Activated CD4-positive, alpha-beta memory T cell treated with anti-CD3 and anti-CD28 coated beads for 36 hours (primary cell): Measurements from ENCODE around the gene SNTB2. TPM values are rescaled to one million over a fixed set of nuclear protein-coding genes. Genes with fewer than 3 reads are reported as not detected.
A peak's percentile ranks its signal among the peaks of the same experiment; 100 is the strongest.
"Not testable (repeated sequence)": the region's sequence is repeated elsewhere in the genome, so short reads cannot be mapped to it uniquely, and the experiment has no call there.

Experiments
- CTCF ChIA-PET: fragments of 350-600 bp; sonication (Branson Sonifier 250); formaldehyde crosslinking; loops from one replicate; lab custom pipeline; 2021; ENCODE audit warnings: antibody characterized with exemption, inconsistent platforms; lab: Charles Lee
- POLR2A ChIA-PET: fragments of 350-600 bp; sonication (Branson Sonifier 250); formaldehyde crosslinking; loops from one replicate; lab custom pipeline; 2021; ENCODE audit warnings: antibody characterized with exemption; lab: Charles Lee
- DNase-seq: peaks from one replicate; pipeline ENCODE4 v3.0.0-alpha.2; 2020
- H3K27ac Mint-ChIP-seq: one replicate; pipeline ENCODE4 v1.8.0; 2021; ENCODE audit warnings: mixed read lengths
- H3K27me3 Mint-ChIP-seq: one replicate; pipeline ENCODE4 v1.8.0; 2021; ENCODE audit warnings: mixed read lengths
- H3K36me3 Mint-ChIP-seq: one replicate; pipeline ENCODE4 v1.8.0; 2021; ENCODE audit warnings: mixed read lengths
- H3K4me1 Mint-ChIP-seq: one replicate; pipeline ENCODE4 v1.8.0; 2021; ENCODE audit warnings: low read depth, mixed read lengths
- H3K4me3 Mint-ChIP-seq: one replicate; pipeline ENCODE4 v1.8.0; 2021; ENCODE audit warnings: mild to moderate bottlenecking, mixed read lengths
- H3K9me3 Mint-ChIP-seq: one replicate; pipeline ENCODE4 v1.8.0; 2021; ENCODE audit warnings: mixed read lengths
- intact Hi-C: fragments of 100-400 bp; cut with micrococcal nuclease; formaldehyde crosslinking; loops from one replicate; pipeline ENCODE4 v1.15.1; 2023
- total RNA-seq, 2 experiments: library from RNA; stranded (reverse); gene quantifications; one replicate each; pipeline ENCODE4 v1.2.3, GENCODE V29; 2021

The SNTB2 gene
- total RNA-seq, 2 experiments from 2014 or later: 19.8 to 20.1 TPM

- Mint-ChIP-seq H3K4me1 (no peaks in the 10 kb centered on the region), H3K36me3 (peaks cover 9% of the 10 kb centered on the region), H3K9me3 (no peaks in the 10 kb centered on the region), H3K27me3 (no peaks in the 10 kb centered on the region), H3K4me3 (no peak overlapping the region), H3K27ac (no peak overlapping the region)
- POLR2A ChIA-PET: no interaction called here
- no peak for DNase-seq
- intact Hi-C loops: no loop called here
- CTCF ChIA-PET: interaction anchor here (0.7 to 1.2 kb wide), 2 partner anchors 16 to 101 kb away, joined by 4 read pairs; no protein-coding TSS in a partner anchor
These were observed 83.4 kb downstream of the SNTB2 start for GRCh38 chr16:69270395-69270794.

GRCh38 chr16:69270831-69271230 is 83.9 kb downstream of the SNTB2 start:
- peaks cover 9% of the 10 kb centered on the region for H3K36me3 Mint-ChIP-seq
- no peak overlapping the region for H3K27ac Mint-ChIP-seq
- ChIA-PET POLR2A (no interaction called here), CTCF (interaction anchor here (1.2 kb wide), 1 partner anchor 15 kb away, joined by 4 read pairs; no protein-coding TSS in a partner anchor)
- H3K9me3 Mint-ChIP-seq: no peaks in the 10 kb centered on the region
- DNase-seq: no peak
- H3K4me3 Mint-ChIP-seq: no peak overlapping the region
- no peaks in the 10 kb centered on the region for H3K4me1 Mint-ChIP-seq
- no peaks in the 10 kb centered on the region for H3K27me3 Mint-ChIP-seq
- intact Hi-C loops: no loop called here

GRCh38 chr16:69273009-69273408 is 86.0 kb downstream of the SNTB2 start:
- no peak for DNase-seq
- Mint-ChIP-seq H3K4me1 (no peaks in the 10 kb centered on the region), H3K27ac (no peak overlapping the region), H3K9me3 (no peaks in the 10 kb centered on the region), H3K4me3 (no peak overlapping the region), H3K36me3 (peaks cover 9% of the 10 kb centered on the region), H3K27me3 (no peaks in the 10 kb centered on the region)
- intact Hi-C loops: no loop called here
- ChIA-PET POLR2A (no interaction called here), CTCF (interaction anchor here (1.6 kb wide), 1 partner anchor 15 kb away, joined by 5 read pairs; no protein-coding TSS in a partner anchor)

GRCh38 chr16:69274699-69275235 is 87.8 kb downstream of the SNTB2 start:
- Mint-ChIP-seq H3K27me3 (no peaks in the 10 kb centered on the region), H3K27ac (no peak overlapping the region), H3K9me3 (no peaks in the 10 kb centered on the region), H3K36me3 (peaks cover 9% of the 10 kb centered on the region), H3K4me1 (no peaks in the 10 kb centered on the region), H3K4me3 (no peak overlapping the region)
- CTCF ChIA-PET: interaction anchor here (1.1 to 1.6 kb wide), 2 partner anchors 14 to 124 kb away, joined by 3 to 5 read pairs; no protein-coding TSS in a partner anchor
- POLR2A ChIA-PET: interaction anchor here (0.7 kb wide), 2 partner anchors 19 to 21 kb away, joined by 5 to 7 read pairs; no protein-coding TSS in a partner anchor
- no peak for DNase-seq
- intact Hi-C loops: no loop called here

- no peak overlapping the region for H3K4me3 Mint-ChIP-seq
- peaks cover 3% of the 10 kb centered on the region for H3K36me3 Mint-ChIP-seq
- H3K27ac Mint-ChIP-seq: no peak overlapping the region
- DNase-seq: no peak
- H3K27me3 Mint-ChIP-seq: no peaks in the 10 kb centered on the region
- ChIA-PET POLR2A (interaction anchor here (0.5 kb wide), 1 partner anchor 508 kb away, joined by 3 read pairs; no protein-coding TSS in a partner anchor), CTCF (interaction anchor here (0.9 to 1.5 kb wide), 2 partner anchors 12 to 19 kb away, joined by 3 read pairs; no protein-coding TSS in a partner anchor)
- intact Hi-C loops: no loop called here
- no peaks in the 10 kb centered on the region for H3K9me3 Mint-ChIP-seq
- H3K4me1 Mint-ChIP-seq: no peaks in the 10 kb centered on the region
These were observed 89.5 kb downstream of the SNTB2 start for GRCh38 chr16:69276148-69277115.

GRCh38 chr16:69277413-69277812 is 90.4 kb downstream of the SNTB2 start:
- ChIA-PET POLR2A (no interaction called here), CTCF (interaction anchor here (0.6 to 1.5 kb wide), 3 partner anchors 11 to 149 kb away, joined by 3 read pairs; no protein-coding TSS in a partner anchor)
- Mint-ChIP-seq H3K4me3 (no peak overlapping the region), H3K27ac (no peak overlapping the region), H3K36me3 (no peaks in the 10 kb centered on the region), H3K9me3 (no peaks in the 10 kb centered on the region), H3K4me1 (no peaks in the 10 kb centered on the region), H3K27me3 (no peaks in the 10 kb centered on the region)
- intact Hi-C loops: no loop called here
- no peak for DNase-seq

- Mint-ChIP-seq H3K9me3 (no peaks in the 10 kb centered on the region), H3K27ac (no peak overlapping the region), H3K36me3 (no peaks in the 10 kb centered on the region), H3K4me1 (peaks cover 3% of the 10 kb centered on the region), H3K4me3 (no peak overlapping the region), H3K27me3 (no peaks in the 10 kb centered on the region)
- intact Hi-C loops: no loop called here
- ChIA-PET CTCF (interaction anchor here (1.0 to 2.9 kb wide), 4 partner anchors 133 to 756 kb away, joined by 3 to 43 read pairs (median 3); no protein-coding TSS in a partner anchor), POLR2A (no interaction called here)
- DNase-seq: no peak
These were observed 96.9 kb downstream of the SNTB2 start for GRCh38 chr16:69283851-69284250.

GRCh38 chr16:69285240-69285639 is 98.3 kb downstream of the SNTB2 start:
- Mint-ChIP-seq H3K4me1 (peaks cover 3% of the 10 kb centered on the region), H3K9me3 (no peaks in the 10 kb centered on the region), H3K27me3 (no peaks in the 10 kb centered on the region), H3K36me3 (peaks cover 1% of the 10 kb centered on the region), H3K4me3 (no peak overlapping the region), H3K27ac (no peak overlapping the region)
- intact Hi-C loops: loop anchor here (5.0 kb wide), 1 partner anchor 118 kb away; no protein-coding TSS in a partner anchor
- ChIA-PET CTCF (interaction anchor here (0.6 to 3.3 kb wide), 10 partner anchors 14 to 438 kb away, joined by 3 to 43 read pairs (median 4); no protein-coding TSS in a partner anchor), POLR2A (no interaction called here)
- DNase-seq: no peak

- no peak overlapping the region for H3K4me3 Mint-ChIP-seq
- intact Hi-C loops: loop anchor here (1.0 to 5.0 kb wide), 3 partner anchors 120 to 758 kb away; no protein-coding TSS in a partner anchor
- POLR2A ChIA-PET: interaction anchor here (0.7 kb wide), 1 partner anchor 99 kb away, joined by 3 read pairs; no protein-coding TSS in a partner anchor
- peaks cover 1% of the 10 kb centered on the region for H3K36me3 Mint-ChIP-seq
- peak overlapping the region; percentile 29 for H3K27ac Mint-ChIP-seq
- no peaks in the 10 kb centered on the region for H3K9me3 Mint-ChIP-seq
- peaks cover 3% of the 10 kb centered on the region for H3K4me1 Mint-ChIP-seq
- H3K27me3 Mint-ChIP-seq: no peaks in the 10 kb centered on the region
- CTCF ChIA-PET: interaction anchor here (0.7 to 3.4 kb wide), 12 partner anchors 13 to 439 kb away, joined by 3 to 43 read pairs (median 6); no protein-coding TSS in a partner anchor
- DNase-seq: no peak
These were observed 100.2 kb downstream of the SNTB2 start for GRCh38 chr16:69286941-69287713.

- H3K27me3 Mint-ChIP-seq, H3K36me3 Mint-ChIP-seq, intact Hi-C loops, DNase-seq, H3K27ac Mint-ChIP-seq, CTCF ChIA-PET, H3K4me1 Mint-ChIP-seq, H3K9me3 Mint-ChIP-seq, H3K4me3 Mint-ChIP-seq: not testable (repeated sequence)
- POLR2A ChIA-PET: interaction anchor here (1.0 kb wide), 1 partner anchor 25 kb away, joined by 3 read pairs; no protein-coding TSS in a partner anchor
These were observed 104.7 kb downstream of the SNTB2 start for GRCh38 chr16:69291657-69292056.

GRCh38 chr16:69293401-69293800 is 106.4 kb downstream of the SNTB2 start:
- Mint-ChIP-seq H3K9me3 (no peaks in the 10 kb centered on the region), H3K4me1 (peaks cover 7% of the 10 kb centered on the region), H3K4me3 (no peak overlapping the region), H3K27ac (no peak overlapping the region), H3K27me3 (no peaks in the 10 kb centered on the region), H3K36me3 (peaks cover 4% of the 10 kb centered on the region)
- intact Hi-C loops: no loop called here
- ChIA-PET POLR2A (no interaction called here), CTCF (interaction anchor here (1.4 kb wide), 1 partner anchor 370 kb away, joined by 3 read pairs; no protein-coding TSS in a partner anchor)
- no peak for DNase-seq
